BJ (cell line): ENCODE data around the gene THOC5. TPM values are rescaled to one million over a fixed set of nuclear protein-coding genes. Genes with fewer than 3 reads are reported as not detected.

ENCODE experiments used
- CTCF ChIA-PET: fragments of 350-600 bp; formaldehyde crosslinking; extraction: SDS; loops from one replicate; lab custom pipeline; 2021; ENCODE audit warnings: antibody characterized with exemption, inconsistent platforms; lab: Yijun Ruan, JAX
- POLR2A ChIA-PET: fragments of 300-600 bp; sonication (Branson Sonifier 250); formaldehyde crosslinking; extraction: SDS; loops from one replicate; lab custom pipeline; 2021; ENCODE audit warnings: antibody characterized with exemption; lab: Charles Lee
- DNase-seq: peaks from one replicate; pipeline ENCODE4 v3.0.0-alpha.2; 2011; ENCODE audit warnings: low read depth
- H3K27me3 ChIP-seq: 2 replicates; pipeline ENCODE4 v1.6.0; 2011; ENCODE audit warnings: low read length; ENCODE audit not compliant: control insufficient read depth, insufficient read depth
- H3K36me3 ChIP-seq: 2 replicates; pipeline ENCODE4 v1.5.1; 2011; ENCODE audit warnings: low read length; ENCODE audit not compliant: control insufficient read depth, insufficient read depth
- H3K4me3 ChIP-seq: 2 replicates; pipeline ENCODE4 v1.5.1; 2011; ENCODE audit warnings: low read depth, mild to moderate bottlenecking, control low read depth, low read length
- polyA plus RNA-seq: library from polyadenylated mRNA; depleted of rRNA; stranded (reverse); fragments of >200 nt; gene quantifications from 2 replicates; pipeline ENCODE4 v1.2.3, GENCODE V29; 2011
- TF ChIP-seq, protein P1 (sequence below): IDR thresholded peaks from 2 replicates; pipeline ENCODE4 v1.5.1; 2011; ENCODE audit warnings: low read depth, mild to moderate bottlenecking, control low read depth, inconsistent platforms, low read length, moderate library complexity; ENCODE audit not compliant: insufficient read depth

Gene THOC5
- polyA plus RNA-seq, 1 experiment: 119 TPM

DNA sequence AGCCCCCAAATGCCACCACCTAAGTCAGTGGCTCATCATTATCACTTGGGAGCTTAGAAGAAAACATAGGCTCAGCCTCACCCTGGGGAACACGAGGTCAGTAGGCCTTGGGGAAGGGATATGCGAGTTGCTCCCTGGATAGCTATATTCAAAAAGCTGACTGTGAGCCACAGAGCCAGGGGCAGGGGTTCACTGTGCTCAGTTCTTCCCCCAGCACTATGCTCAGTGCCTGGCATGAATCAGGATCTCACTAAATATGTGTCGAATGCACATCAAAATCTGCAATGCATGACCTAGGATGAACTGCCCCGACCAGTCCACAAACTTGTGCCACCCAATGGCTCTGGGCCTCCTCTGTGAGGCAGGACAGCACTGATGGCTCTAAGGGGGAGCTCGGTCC is 35.1 kb downstream of the THOC5 start:
- CTCF ChIA-PET: no interaction called here
- POLR2A ChIA-PET: no interaction called here
- H3K36me3 ChIP-seq: peaks cover 40% of the 10 kb centered on the region
- H3K4me3 ChIP-seq: no peak overlapping the region
- DNase-seq: no peak
- no peaks in the 10 kb centered on the region for H3K27me3 ChIP-seq
- TF ChIP-seq, protein P1, sequence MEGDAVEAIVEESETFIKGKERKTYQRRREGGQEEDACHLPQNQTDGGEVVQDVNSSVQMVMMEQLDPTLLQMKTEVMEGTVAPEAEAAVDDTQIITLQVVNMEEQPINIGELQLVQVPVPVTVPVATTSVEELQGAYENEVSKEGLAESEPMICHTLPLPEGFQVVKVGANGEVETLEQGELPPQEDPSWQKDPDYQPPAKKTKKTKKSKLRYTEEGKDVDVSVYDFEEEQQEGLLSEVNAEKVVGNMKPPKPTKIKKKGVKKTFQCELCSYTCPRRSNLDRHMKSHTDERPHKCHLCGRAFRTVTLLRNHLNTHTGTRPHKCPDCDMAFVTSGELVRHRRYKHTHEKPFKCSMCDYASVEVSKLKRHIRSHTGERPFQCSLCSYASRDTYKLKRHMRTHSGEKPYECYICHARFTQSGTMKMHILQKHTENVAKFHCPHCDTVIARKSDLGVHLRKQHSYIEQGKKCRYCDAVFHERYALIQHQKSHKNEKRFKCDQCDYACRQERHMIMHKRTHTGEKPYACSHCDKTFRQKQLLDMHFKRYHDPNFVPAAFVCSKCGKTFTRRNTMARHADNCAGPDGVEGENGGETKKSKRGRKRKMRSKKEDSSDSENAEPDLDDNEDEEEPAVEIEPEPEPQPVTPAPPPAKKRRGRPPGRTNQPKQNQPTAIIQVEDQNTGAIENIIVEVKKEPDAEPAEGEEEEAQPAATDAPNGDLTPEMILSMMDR: no peak

DNA sequence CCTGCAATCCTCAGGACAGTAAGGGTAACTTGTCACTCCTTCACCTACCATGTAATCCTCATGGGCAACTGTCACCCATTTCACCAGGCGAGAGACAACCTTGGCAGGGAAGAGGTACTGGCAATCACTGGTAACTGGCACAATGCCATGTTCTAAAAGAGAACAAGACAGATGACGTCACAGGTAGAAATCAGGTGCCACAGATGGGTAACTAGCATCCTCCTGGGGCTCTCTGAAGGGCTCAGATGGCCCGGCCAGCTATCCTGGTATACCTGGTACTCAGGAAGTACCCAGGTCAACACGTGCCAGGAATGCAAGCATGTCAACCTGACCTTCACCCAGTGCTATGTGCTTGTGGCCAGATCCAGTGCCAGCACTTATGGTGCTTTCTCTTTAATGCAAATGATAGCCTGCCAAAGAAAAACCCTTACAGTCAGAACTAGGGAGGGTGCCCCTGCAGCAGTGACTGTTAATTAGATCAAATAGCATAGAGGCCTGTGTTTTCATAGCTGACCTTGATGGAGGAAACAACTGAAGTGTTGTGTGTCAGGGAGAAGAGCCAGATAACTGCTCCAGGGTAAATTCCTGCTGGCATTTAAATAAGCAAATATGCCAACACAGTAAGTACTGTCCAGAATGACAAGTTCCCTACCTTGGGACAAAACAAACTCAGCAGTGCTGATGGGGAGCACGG is 36.2 kb downstream of the THOC5 start:
- no peak for DNase-seq
- H3K4me3 ChIP-seq: no peak overlapping the region
- H3K27me3 ChIP-seq: no peaks in the 10 kb centered on the region
- peaks cover 40% of the 10 kb centered on the region for H3K36me3 ChIP-seq
- POLR2A ChIA-PET: no interaction called here
- CTCF ChIA-PET: no interaction called here
- TF ChIP-seq, protein P1: no peak

DNA sequence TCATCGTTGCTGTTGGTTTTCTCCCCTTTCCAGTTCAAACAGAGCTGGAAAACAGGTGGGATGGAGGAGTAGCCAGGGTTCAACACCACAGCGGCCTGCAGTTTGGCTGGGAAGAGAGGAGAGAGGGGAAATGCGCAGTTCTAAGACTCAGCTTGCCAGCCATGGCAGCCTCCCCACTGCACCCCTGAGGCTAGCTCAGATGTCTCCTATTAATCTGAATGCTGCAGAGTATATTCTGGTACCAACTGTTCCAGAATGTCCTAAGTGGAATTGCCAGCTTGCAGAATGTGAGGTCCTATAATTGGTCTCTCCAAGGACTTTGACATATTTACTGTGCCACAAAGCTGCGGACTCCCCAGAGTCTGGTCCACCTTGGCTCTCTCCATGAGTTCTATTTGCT is 41.5 kb downstream of the THOC5 start:
- Histone ChIP-seq H3K27me3 (no peaks in the 10 kb centered on the region), H3K4me3 (no peak overlapping the region), H3K36me3 (peaks cover 36% of the 10 kb centered on the region)
- POLR2A ChIA-PET: no interaction called here
- CTCF ChIA-PET: interaction anchor here (1.3 to 2.2 kb wide), 3 partner anchors 13 to 117 kb away, joined by 3 to 8 read pairs (median 5); no protein-coding TSS in a partner anchor
- TF ChIP-seq, protein P1: no peak
- no peak for DNase-seq

DNA sequence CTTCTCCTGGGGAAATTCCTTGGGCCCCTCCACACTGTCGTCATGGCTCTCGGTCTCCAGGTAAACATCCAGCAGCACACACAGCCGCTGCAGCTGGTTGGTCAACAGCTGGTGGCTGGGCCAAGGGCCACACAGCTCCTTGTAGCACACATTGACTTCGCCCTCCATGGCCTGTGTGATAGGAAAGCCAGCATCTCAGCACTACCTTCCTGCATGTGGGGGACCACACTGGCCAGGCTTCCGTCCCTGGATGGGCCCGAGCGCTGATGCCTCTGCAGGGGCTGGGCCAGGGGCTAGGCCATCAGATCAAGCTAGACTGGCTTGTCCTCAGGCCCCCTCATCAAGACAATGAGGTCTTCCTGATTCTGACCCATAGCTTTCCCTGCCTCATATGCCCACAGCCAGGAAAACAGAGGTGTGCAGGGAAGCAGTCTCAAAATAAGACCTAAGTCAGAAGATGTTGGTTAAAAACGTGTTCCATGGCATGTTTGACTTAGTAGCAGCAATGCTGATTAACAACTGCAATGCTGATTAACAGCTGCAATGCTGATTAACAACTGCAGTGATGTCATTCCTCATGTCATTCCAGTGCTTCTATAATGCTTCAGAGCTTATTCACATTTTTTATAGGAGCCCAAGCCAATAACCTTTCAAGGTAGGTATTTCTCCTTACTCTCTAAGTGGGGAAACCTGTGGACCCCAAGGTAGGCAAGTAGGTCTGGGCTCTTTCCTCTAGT is 42.3 kb downstream of the THOC5 start:
- no peak overlapping the region for H3K4me3 ChIP-seq
- H3K27me3 ChIP-seq: no peaks in the 10 kb centered on the region
- TF ChIP-seq, protein P1: no peak
- POLR2A ChIA-PET: no interaction called here
- CTCF ChIA-PET: interaction anchor here (1.3 to 2.2 kb wide), 3 partner anchors 13 to 40 kb away, joined by 3 to 8 read pairs (median 5); no protein-coding TSS in a partner anchor
- DNase-seq: no peak
- H3K36me3 ChIP-seq: peaks cover 29% of the 10 kb centered on the region

DNA sequence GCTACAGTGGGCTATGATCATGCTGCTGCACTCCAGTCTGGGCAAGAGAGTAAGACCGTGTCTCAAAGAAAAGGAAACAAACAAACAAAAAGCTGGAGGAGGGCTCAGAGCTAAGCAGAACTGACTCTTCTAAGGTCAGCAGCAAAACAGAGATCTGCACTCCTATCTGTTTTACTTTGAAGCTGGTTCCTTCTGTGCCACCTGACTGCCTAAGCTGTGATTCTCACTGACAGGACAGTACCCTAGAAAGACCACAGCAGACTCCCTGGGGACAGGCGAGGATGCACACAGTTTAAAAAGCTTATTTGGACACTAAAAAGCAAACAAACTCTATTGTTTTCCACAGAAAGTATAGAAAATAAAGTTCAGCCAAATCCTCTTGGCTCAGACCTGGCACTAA is 43.0 kb downstream of the THOC5 start:
- CTCF ChIA-PET: interaction anchor here (1.3 to 1.4 kb wide), 2 partner anchors 14 to 39 kb away, joined by 3 to 5 read pairs; no protein-coding TSS in a partner anchor
- Histone ChIP-seq H3K36me3 (peaks cover 25% of the 10 kb centered on the region), H3K4me3 (no peak overlapping the region), H3K27me3 (no peaks in the 10 kb centered on the region)
- TF ChIP-seq, protein P1: no peak
- POLR2A ChIA-PET: no interaction called here
- no peak for DNase-seq
